Nephron progenitor cell (in vitro differentiated cells): ENCODE results near the gene CRTC3.

Experiments
- DNase-seq: peaks from one replicate; pipeline ENCODE4 v3.0.0; 2021
- H3K27ac Mint-ChIP-seq: 2 replicates; pipeline ENCODE4 v1.8.0; 2021; ENCODE audit warnings: mild to moderate bottlenecking, moderate library complexity, mixed read lengths
- H3K27me3 Mint-ChIP-seq: 2 replicates; pipeline ENCODE4 v1.8.0; 2021; ENCODE audit warnings: mild to moderate bottlenecking, low read depth, mixed read lengths; ENCODE audit not compliant: poor library complexity
- H3K36me3 Mint-ChIP-seq: 2 replicates; pipeline ENCODE4 v1.8.0; 2021; ENCODE audit warnings: low read depth, mixed read lengths
- H3K4me1 Mint-ChIP-seq: 2 replicates; pipeline ENCODE4 v1.8.0; 2021; ENCODE audit warnings: mixed read lengths
- H3K4me3 Mint-ChIP-seq: 2 replicates; pipeline ENCODE4 v1.8.0; 2021; ENCODE audit warnings: mild to moderate bottlenecking, moderate library complexity, mixed read lengths
- H3K9me3 Mint-ChIP-seq: 2 replicates; pipeline ENCODE4 v1.8.0; 2021; ENCODE audit warnings: mild to moderate bottlenecking, moderate library complexity, mixed read lengths
- TF ChIP-seq, protein P1 (sequence below): fragments of 200-600 bp; sonication (generic); IDR thresholded peaks from 2 replicates; pipeline ENCODE4 v1.5.0; 2021; ENCODE audit warnings: antibody characterized with exemption

Gene CRTC3

DNA sequence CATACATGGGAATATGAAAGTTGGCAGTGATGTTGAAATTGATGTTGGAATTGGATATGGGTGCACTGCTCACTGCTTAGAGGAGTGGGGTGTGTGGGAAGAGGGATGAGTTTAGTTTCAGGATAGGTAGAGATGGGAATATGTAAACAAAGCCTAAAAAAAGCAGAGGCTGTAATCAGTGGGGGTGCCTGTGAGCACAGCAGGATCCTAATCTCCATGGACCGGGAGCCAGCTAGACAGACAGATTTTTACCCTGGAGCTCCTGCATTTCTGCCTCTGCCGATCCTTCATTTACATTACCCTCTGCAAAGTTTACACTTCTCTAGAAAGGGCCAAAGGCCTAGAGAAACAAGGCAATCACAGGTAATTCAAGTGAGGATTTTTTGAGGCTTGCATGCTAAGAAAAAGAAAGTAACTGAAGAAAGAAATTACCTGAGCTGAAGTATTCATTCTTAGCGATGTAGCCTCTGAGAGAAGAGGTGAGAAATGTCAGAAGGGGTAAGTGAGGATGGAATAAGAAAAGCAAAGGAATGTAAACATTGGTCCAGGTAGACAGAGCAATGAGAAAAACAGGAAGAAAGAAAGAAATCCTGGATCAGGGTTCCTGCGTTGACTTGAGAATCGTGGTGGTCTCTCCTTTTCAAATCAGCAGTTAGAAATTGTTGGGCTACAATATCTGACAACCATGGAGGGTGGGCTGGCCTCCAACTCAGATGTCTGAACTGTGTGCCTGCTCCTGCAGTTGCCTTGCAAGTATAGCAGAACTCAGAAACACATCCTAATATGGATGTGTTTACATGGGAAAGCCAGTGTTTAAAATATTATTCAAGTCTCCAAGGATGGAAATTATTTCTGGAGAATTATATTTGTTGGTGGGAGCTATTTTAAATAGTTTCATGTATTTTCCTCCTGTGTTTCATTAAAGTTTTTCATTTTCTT lies 79.8 kb downstream of the CRTC3 start:
- DNase-seq = no peak
- peaks cover 9% of the 10 kb centered on the region for H3K27me3 Mint-ChIP-seq
- no peak overlapping the region for H3K4me3 Mint-ChIP-seq
- H3K4me1 Mint-ChIP-seq = peaks cover 46% of the 10 kb centered on the region
- TF ChIP-seq, protein P1, sequence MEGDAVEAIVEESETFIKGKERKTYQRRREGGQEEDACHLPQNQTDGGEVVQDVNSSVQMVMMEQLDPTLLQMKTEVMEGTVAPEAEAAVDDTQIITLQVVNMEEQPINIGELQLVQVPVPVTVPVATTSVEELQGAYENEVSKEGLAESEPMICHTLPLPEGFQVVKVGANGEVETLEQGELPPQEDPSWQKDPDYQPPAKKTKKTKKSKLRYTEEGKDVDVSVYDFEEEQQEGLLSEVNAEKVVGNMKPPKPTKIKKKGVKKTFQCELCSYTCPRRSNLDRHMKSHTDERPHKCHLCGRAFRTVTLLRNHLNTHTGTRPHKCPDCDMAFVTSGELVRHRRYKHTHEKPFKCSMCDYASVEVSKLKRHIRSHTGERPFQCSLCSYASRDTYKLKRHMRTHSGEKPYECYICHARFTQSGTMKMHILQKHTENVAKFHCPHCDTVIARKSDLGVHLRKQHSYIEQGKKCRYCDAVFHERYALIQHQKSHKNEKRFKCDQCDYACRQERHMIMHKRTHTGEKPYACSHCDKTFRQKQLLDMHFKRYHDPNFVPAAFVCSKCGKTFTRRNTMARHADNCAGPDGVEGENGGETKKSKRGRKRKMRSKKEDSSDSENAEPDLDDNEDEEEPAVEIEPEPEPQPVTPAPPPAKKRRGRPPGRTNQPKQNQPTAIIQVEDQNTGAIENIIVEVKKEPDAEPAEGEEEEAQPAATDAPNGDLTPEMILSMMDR = no peak
- H3K27ac Mint-ChIP-seq = no peak overlapping the region
- H3K36me3 Mint-ChIP-seq = peaks cover 16% of the 10 kb centered on the region
- H3K9me3 Mint-ChIP-seq = no peaks in the 10 kb centered on the region

DNA sequence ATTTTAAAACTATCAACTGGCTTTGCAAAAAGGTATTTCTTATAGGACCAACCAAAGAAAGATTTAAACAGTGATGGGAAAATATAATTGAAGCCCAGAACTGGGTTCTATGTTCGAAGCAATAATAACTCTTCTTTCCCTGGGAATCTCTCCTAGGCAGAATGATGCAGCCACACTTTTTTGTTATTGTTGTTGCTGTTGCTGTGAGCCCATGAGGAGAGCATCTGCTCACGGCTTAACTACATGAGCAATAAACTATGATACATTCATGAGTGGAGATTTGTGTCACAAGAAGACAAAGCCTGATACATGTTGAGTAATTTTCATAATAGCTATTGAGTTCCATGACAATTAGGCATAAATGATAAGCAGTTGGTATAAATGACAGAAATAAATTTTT lies 80.5 kb downstream of the CRTC3 start:
- peaks cover 9% of the 10 kb centered on the region for H3K27me3 Mint-ChIP-seq
- DNase-seq = no peak
- peaks cover 46% of the 10 kb centered on the region for H3K4me1 Mint-ChIP-seq
- no peak overlapping the region for H3K4me3 Mint-ChIP-seq
- peaks cover 17% of the 10 kb centered on the region for H3K36me3 Mint-ChIP-seq
- H3K27ac Mint-ChIP-seq = no peak overlapping the region
- no peaks in the 10 kb centered on the region for H3K9me3 Mint-ChIP-seq
- TF ChIP-seq, protein P1 = no peak

DNA sequence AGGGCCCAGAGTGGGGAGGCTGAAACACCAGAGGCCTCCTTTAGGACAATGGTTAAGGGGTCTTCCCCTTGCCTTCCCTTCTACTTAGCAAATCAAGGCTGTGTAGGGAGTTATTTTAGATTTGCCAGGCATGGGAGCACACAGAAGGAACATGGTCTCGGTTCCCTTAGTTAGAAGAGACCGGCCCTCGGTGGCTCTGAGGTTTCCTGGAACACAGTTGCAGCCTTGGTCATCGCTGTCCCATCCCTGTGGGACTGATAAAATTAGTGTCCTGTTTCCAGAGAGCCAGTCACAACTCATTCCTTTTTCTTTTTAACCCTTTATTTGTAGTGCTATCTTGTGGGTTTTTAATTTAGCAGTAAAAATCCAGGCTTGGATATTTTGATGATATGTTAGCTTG lies 81.4 kb downstream of the CRTC3 start:
- H3K9me3 Mint-ChIP-seq = no peaks in the 10 kb centered on the region
- H3K27ac Mint-ChIP-seq = no peak overlapping the region
- H3K36me3 Mint-ChIP-seq = peaks cover 20% of the 10 kb centered on the region
- no peak overlapping the region for H3K4me3 Mint-ChIP-seq
- TF ChIP-seq, protein P1 = no peak
- no peak for DNase-seq
- H3K4me1 Mint-ChIP-seq = peaks cover 46% of the 10 kb centered on the region
- H3K27me3 Mint-ChIP-seq = peaks cover 6% of the 10 kb centered on the region

DNA sequence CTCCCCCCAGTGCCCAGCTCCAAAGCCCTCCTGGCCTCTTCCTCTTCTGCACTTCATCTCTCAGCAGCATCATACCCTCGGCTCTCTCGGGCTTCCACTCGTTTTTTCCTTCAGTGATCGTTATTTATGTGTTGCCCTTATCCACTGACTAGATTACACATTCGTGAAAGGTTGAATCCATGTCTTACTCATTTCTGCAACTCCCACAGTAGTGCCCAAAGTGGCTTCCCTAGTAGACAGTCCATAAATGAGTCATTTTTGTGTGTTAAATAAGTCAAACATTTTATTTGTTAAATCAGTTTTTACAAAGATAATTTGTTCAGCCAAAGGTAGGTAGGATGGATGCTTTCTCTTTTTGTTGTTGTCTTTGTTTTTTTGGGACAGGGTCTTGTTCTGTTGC lies 87.4 kb downstream of the CRTC3 start:
- H3K9me3 Mint-ChIP-seq = no peaks in the 10 kb centered on the region
- H3K4me1 Mint-ChIP-seq = peaks cover 13% of the 10 kb centered on the region
- H3K36me3 Mint-ChIP-seq = peaks cover 46% of the 10 kb centered on the region
- DNase-seq = no peak
- TF ChIP-seq, protein P1 = no peak
- no peak overlapping the region for H3K4me3 Mint-ChIP-seq
- H3K27ac Mint-ChIP-seq = no peak overlapping the region
- peaks cover 4% of the 10 kb centered on the region for H3K27me3 Mint-ChIP-seq

DNA sequence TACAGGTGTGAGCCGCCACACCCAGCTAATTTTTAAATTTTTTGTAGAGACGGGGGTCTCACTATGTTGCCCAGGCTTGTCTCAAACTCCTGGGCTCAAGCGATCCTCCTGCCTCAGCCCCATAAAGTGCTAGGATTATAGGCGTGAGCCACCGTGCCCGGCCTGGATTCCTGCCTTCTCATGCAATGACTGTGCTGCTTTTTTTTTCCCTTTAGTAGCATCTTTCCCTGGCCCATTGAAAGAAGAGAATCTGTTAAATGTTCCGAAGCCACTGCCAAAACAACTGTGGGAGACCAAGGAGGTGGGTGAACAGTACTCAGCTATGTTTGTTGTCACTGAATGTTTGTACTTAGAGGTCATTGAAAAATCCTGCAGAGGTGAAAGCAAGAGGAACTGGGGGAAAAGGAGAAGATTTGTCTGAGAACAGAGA lies 88.0 kb downstream of the CRTC3 start:
- peak overlapping the region; percentile 62 for H3K27ac Mint-ChIP-seq
- no peak overlapping the region for H3K4me3 Mint-ChIP-seq
- H3K9me3 Mint-ChIP-seq = no peaks in the 10 kb centered on the region
- DNase-seq = no peak
- TF ChIP-seq, protein P1 = no peak
- H3K36me3 Mint-ChIP-seq = peaks cover 46% of the 10 kb centered on the region
- peaks cover 4% of the 10 kb centered on the region for H3K27me3 Mint-ChIP-seq
- H3K4me1 Mint-ChIP-seq = peaks cover 13% of the 10 kb centered on the region
